GM12878 (cell line): ENCODE results near the gene SYNGAP1. TPM values are rescaled to one million over a fixed set of nuclear protein-coding genes. Genes with fewer than 3 reads are reported as not detected.
A peak's percentile ranks its signal among the peaks of the same experiment; 100 is the strongest.

Experiments used
- ATAC-seq: fragments of 200-7000 bp; cut with Tn5 transposase; 3 replicates; pipeline ENCODE4 v1.9.1; 2020; ENCODE audit warnings: mild to moderate bottlenecking, moderate library complexity
- BruUV-seq: library from RNA; stranded (reverse); fragments of 400-500 nt; replicated peaks from 2 replicates; lab custom pipeline; 2021; lab: Mats Ljungman, UMichigan
- CTCF ChIA-PET: fragments of 300-600 bp; sonication (Branson Sonifier 250); formaldehyde crosslinking; extraction: SDS; loops from one replicate; lab custom pipeline; 2021; ENCODE audit warnings: inconsistent platforms; lab: Yijun Ruan, JAX
- POLR2A ChIA-PET: fragments of 350-600 bp; formaldehyde crosslinking; extraction: SDS; loops from one replicate; lab custom pipeline; 2021; ENCODE audit warnings: inconsistent platforms; lab: Charles Lee
- RAD21 ChIA-PET: fragments of 300-600 bp; sonication (Branson Sonifier 250); formaldehyde crosslinking; loops from one replicate; lab custom pipeline; 2023; ENCODE audit warnings: antibody characterized with exemption; ENCODE audit not compliant: unreplicated experiment; lab: Charles Lee
- SMC1A ChIA-PET: fragments of 300-600 bp; sonication (Branson Sonifier 250); formaldehyde crosslinking; loops from one replicate; lab custom pipeline; 2023; ENCODE audit not compliant: unreplicated experiment, uncharacterized antibody; lab: Charles Lee
- DNase-seq: peaks from one replicate; pipeline ENCODE4 v3.0.0-alpha.2; 2011; ENCODE audit warnings: low read depth, low spot score
- FAIRE-seq: peaks from 3 replicates; lab custom pipeline; 2011; peaks lifted over from hg19 to GRCh38; lab: Jason Lieb, UNC
- H2AFZ ChIP-seq: 2 replicates; pipeline ENCODE4 v1.6.0; 2011; ENCODE audit warnings: low read depth, low read length, control low read depth; ENCODE audit not compliant: control insufficient read depth
- H3K27ac ChIP-seq: 2 replicates; pipeline ENCODE4 v1.5.1; 2011; ENCODE audit warnings: control low read depth; ENCODE audit not compliant: control insufficient read depth, insufficient read depth
- H3K27me3 ChIP-seq, 2 experiments: replicated peaks in 1 of 2; 2 replicates each; pipeline versions ENCODE4 v1.6.0 to v1.6.1; 2011; ENCODE audit warnings: low read length in 1 of 2; ENCODE audit not compliant: control insufficient read depth in 2 of 2, insufficient read depth in 2 of 2
- H3K36me3 ChIP-seq, 2 experiments: 2 replicates each; pipeline ENCODE4 v1.5.1; 2011; ENCODE audit warnings: low read length in 1 of 2; ENCODE audit not compliant: control insufficient read depth in 2 of 2, insufficient read depth in 2 of 2
- H3K4me1 ChIP-seq: 2 replicates; pipeline ENCODE4 v1.6.1; 2011; ENCODE audit warnings: mild to moderate bottlenecking, low read length, moderate library complexity, mixed read lengths; ENCODE audit not compliant: control insufficient read depth, insufficient read depth
- H3K4me2 ChIP-seq: 2 replicates; pipeline ENCODE4 v1.6.0; 2011; ENCODE audit warnings: control low read depth; ENCODE audit not compliant: control insufficient read depth, insufficient read depth
- H3K4me3 ChIP-seq: fragments of 200-600 bp; sonication (generic); 2 replicates; pipeline ENCODE4 v1.5.1; 2016
- H3K79me2 ChIP-seq: 2 replicates; pipeline ENCODE4 v1.6.0; 2011; ENCODE audit warnings: low read length; ENCODE audit not compliant: control insufficient read depth, insufficient read depth
- H3K9ac ChIP-seq: 2 replicates; pipeline ENCODE4 v1.8.0; 2011; ENCODE audit warnings: low read length, control low read depth, mixed read lengths; ENCODE audit not compliant: control insufficient read depth, insufficient read depth
- H3K9me3 ChIP-seq: replicated peaks from 3 replicates; pipeline ENCODE4 v1.5.1; 2011; ENCODE audit warnings: mild to moderate bottlenecking, low read length; ENCODE audit not compliant: control insufficient read depth, insufficient read depth
- H4K20me1 ChIP-seq: 2 replicates; pipeline ENCODE4 v1.6.0; 2011; ENCODE audit not compliant: control insufficient read depth, insufficient read depth
- BHLHE40 ChIP-seq, 2 experiments: fragments of 450-650 bp in 1 of 2; IDR thresholded peaks; 2 replicates each; pipeline ENCODE4 v1.6.1; 2011 to 2017; ENCODE audit warnings: low read depth in 2 of 2, borderline replicate concordance in 1 of 2, improper control_type of control experiment in 1 of 2, low read length in 1 of 2, mild to moderate bottlenecking in 1 of 2
- CBFB ChIP-seq: IDR thresholded peaks from 2 replicates; pipeline ENCODE4 v1.6.1; 2016; ENCODE audit warnings: antibody characterized with exemption, low read depth
- IKZF1 ChIP-seq: fragments of 450-650 bp; conservative IDR thresholded peaks from 2 replicates; pipeline ENCODE4 v1.6.1; 2017; ENCODE audit warnings: antibody characterized with exemption, mild to moderate bottlenecking
- JUND ChIP-seq: IDR thresholded peaks from 2 replicates; pipeline ENCODE4 v1.6.1; 2012; ENCODE audit warnings: low read depth, mild to moderate bottlenecking, low read length, improper control_type of control experiment, moderate library complexity
- MTA3 ChIP-seq: IDR thresholded peaks from 2 replicates; pipeline ENCODE4 v1.6.1; 2012; ENCODE audit warnings: low read length, inconsistent platforms, borderline replicate concordance
- RUNX3 ChIP-seq: IDR thresholded peaks from 2 replicates; pipeline ENCODE4 v1.6.1; 2012; ENCODE audit warnings: low read length, inconsistent platforms
- WGBS: methylation state at CpG from one replicate; pipeline ENCODE4 v1.1.6; 2016; ENCODE audit warnings: low lambda C conversion rate; ENCODE audit not compliant: insufficient replicate concordance, insufficient coverage; ENCODE audit errors: missing lambda C conversion rate; 5-methylcytosine and 5-hydroxymethylcytosine counted together
- in situ Hi-C: fragments of 300-500 bp; cut with MboI; formaldehyde crosslinking; loops from 9 replicates; pipeline ENCODE4 v1.14.3; 2018; ENCODE audit warnings: mixed read lengths
- intact Hi-C: fragments of 100-400 bp; cut with micrococcal nuclease; formaldehyde crosslinking; loops from one replicate; pipeline ENCODE4 v1.14.2; 2022; ENCODE audit not compliant: unreplicated experiment
- polyA plus RNA-seq, 11 experiments: library from polyadenylated mRNA; depleted of rRNA in 4 of 11; unstranded in 6 of 11; stranded (reverse) in 5 of 11; fragments of >200 nt; fragmentation: Nextera tagmentation in 4 of 11; fragmentation: Illumina TruSeq in 1 of 11; extraction: Ambion mirVana in 4 of 11; extraction: Trizol in 1 of 11; gene quantifications; 1 replicate in 1 of 11; 2 replicates in 10 of 11; pipeline versions ENCODE4 v1.2.1 to v1.2.3, GENCODE V29; 2011 to 2016; ENCODE audit warnings: inconsistent platforms in 2 of 11, missing spikeins in 2 of 11, low read depth in 1 of 11
- total RNA-seq, 4 experiments: library from RNA; depleted of rRNA in 3 of 4; stranded (reverse); fragments of >200 nt in 3 of 4; fragmentation: Illumina TruSeq in 1 of 4; extraction: Trizol in 1 of 4; gene quantifications; 2 replicates each; pipeline versions ENCODE4 v1.2.1 to v1.2.3, GENCODE V29; 2013 to 2021

SYNGAP1 gene
- total and polyA plus RNA-seq, 10 of the 15 experiments (the other 5 are each of a cell fraction or from before 2014, with no cell fraction given): 0.05 to 9.2 (median 1.2) TPM

GRCh38 chr6:33430334-33430733, 10.5 kb downstream of the SYNGAP1 start:
- no peaks in the 10 kb centered on the region for H4K20me1 ChIP-seq
- ATAC-seq: peak; percentile 5
- H2AFZ ChIP-seq: no peak overlapping the region
- ChIA-PET RAD21 (interaction anchor here (0.6 to 2.6 kb wide), 9 partner anchors 12 to 190 kb away, joined by 3 to 10 read pairs (median 4); partner anchors contain the start of genes BAK1, CUTA, ITPR3 and PFDN6), POLR2A (interaction anchor here (0.8 to 1.8 kb wide), 8 partner anchors 11 to 159 kb away, joined by 3 to 11 read pairs (median 3); partner anchors contain the start of genes BAK1, CUTA, RPS18 and SYNGAP1), CTCF (interaction anchor here (0.6 to 1.6 kb wide), 11 partner anchors 12 to 177 kb away, joined by 3 to 9 read pairs (median 3); partner anchors contain the start of genes CUTA and ZBTB9), SMC1A (interaction anchor here (0.6 to 1.7 kb wide), 11 partner anchors 11 to 159 kb away, joined by 3 to 7 read pairs (median 4); partner anchors contain the start of genes B3GALT4, RPS18, VPS52 and ZBTB22)
- H3K27me3 ChIP-seq: no peaks in the 10 kb centered on the region
- H3K4me2 ChIP-seq: peak overlapping the region; percentile 93
- no peak for DNase-seq
- 24% methylated on average over 2 of the region's 2 CpGs for WGBS
- no peak overlapping the region for H3K9ac ChIP-seq
- TF ChIP-seq CBFB (0 out of 2 replicates have a peak, but pooled peaks have one; percentile 17), BHLHE40 (IDR thresholded peaks at IDR 0.05; ENCODE audit: borderline replicate concordance in 1 of 2, low read depth in 2 of 2, low read length in 1 of 2) (peak; percentile 70 to 76), MTA3 (peak; percentile 64; the same call in 1 of the 2 replicates), IKZF1 (0 out of 2 replicates have a peak, but pooled peaks have one; percentile 11), JUND (no peak), RUNX3 (peak; percentile 81)
- TF ChIP-seq, all 136 proteins: peak for 5
- Histone ChIP-seq H3K4me3 (no peak overlapping the region), H3K79me2 (peaks cover 6% of the 10 kb centered on the region), H3K27ac (peak overlapping the region; percentile 50), H3K4me1 (peaks cover 47% of the 10 kb centered on the region), H3K9me3 (no peaks in the 10 kb centered on the region), H3K36me3 (no peaks in the 10 kb centered on the region)
- FAIRE-seq: no peak
- in situ Hi-C loops (no loop called here), intact Hi-C loops (no loop called here)
- BruUV-seq: no TSS peak
